NCI-H460 (cell line): ENCODE results near the gene VSTM2B. TPM values are rescaled to one million over a fixed set of nuclear protein-coding genes. Genes with fewer than 3 reads are reported as not detected.

Experiments used
- DNase-seq: peaks from one replicate; pipeline ENCODE4 v3.0.0-alpha.2; 2016; ENCODE audit warnings: low read depth; ENCODE audit errors: extremely low read depth
- total RNA-seq: library from RNA; depleted of rRNA; stranded (reverse); fragments of >200 nt; shearing (Covaris generic); gene quantifications from 2 replicates; pipeline ENCODE4 v1.2.3, GENCODE V29; 2014

The VSTM2B gene
- total RNA-seq, 1 experiment from 2014 or later, result not detected

DNA sequence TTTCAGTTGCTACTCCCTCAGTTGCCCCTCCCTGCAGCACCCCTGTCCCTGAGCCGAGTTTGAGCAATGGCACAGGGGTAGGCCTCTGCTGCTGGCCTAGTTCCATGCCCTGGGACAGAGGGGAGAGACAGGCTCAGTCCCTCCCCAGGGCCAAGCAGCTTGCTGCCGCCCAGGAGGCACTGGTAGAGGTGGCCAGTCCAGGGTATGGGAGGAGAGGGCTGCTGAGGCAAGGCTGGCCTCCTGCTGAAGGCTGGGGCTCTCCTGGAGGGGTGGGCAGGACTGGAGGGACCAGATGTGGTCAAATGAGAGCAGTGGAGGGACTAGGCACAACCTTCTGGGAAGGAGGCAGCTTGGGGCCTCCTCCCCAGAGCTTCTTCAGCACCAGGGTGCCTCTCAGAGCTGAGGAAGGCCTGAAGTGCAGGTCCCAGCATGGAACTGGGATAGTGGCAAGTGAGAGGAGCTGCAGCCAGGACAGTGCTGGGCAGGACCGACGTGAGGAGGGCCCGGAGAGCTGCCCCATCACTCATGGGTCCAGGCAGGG lies 29.8 kb upstream of the VSTM2B start:
- DNase-seq, result no peak

DNA sequence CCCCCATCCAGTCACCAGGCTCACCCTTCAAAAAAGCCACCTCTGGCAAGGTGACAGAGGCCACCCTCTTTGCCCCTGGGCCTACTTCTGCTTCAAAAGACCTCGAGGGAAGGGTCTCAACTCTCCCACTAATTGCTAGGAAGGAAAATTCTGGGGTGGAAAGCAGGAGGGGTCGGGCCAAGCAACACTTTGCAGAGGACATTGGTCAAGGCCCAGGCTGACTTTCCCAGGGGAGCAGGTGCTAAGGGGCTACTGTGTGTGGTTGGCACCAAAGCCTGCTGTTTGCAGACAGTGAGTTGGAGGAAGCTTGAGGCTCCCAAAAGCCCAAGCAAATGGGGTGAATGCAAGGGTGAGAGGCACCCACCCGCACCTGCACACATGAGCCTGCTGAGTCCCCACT lies 28.6 kb upstream of the VSTM2B start:
- no peak for DNase-seq

- no peak for DNase-seq
These were observed 27.9 kb upstream of the VSTM2B start for GRCh38 chr19:29497686-29498436.

DNA sequence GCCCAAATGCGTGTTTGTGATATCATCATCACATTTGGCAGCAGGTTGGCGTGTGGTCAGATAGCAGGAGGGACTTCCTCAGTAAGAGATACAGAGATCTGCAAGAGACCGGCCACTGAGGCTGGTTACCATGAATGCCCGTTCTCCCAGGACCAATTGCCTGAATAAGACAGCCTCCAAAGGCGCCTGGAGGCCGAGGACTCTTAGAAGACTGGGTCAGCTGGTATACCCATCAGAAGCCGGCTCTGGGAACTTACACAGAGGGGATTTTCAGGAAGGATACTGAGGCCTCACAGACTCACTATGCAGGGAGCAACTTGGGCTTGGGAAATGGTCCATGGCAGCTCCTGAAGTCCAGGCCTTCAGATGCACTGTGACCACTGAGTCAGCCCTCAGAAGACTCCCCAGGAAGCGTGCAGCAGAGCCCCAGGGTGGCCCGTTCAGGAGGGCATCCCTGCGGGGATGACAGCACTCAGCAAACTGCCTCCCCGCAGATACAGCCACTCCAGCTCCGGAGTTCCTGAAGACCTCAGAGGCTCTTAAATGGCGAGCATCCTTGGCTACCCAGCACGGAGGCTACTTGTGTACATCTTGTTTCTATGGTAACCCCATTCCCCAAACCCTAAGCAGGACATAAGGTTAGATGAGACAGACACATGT lies 26.4 kb upstream of the VSTM2B start:
- DNase-seq, result no peak

DNA sequence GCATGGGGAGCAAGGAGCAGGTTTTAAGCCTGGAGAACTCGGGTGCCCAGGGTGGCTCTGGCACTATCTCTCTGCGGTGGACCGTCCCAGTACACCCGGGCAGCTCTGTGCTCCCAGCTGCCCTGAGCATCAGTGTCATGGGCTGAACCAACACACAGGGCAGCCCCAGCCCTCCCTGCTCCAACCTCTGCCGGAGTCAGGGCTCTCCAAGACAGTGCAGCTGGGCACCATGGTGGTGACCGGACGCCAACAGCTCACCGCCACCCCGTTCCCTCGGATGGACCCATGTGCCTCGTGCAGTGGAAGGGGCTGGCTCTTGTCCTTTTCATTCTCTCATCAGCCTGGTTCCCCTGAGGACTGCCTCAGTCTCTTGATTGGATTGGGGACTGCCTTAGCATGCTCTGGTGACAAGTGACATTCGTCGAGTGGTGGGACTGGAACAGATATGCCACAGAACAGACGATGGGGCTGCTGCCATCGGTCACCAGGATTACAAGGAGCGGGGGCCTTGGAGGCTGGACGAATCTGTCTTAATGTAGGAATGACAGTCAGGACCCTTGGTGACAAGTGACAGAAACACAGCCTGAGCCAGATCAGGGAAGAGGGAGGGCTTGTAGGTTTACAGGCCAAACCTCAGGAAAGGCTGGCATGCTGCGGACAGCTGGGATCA lies 25.7 kb upstream of the VSTM2B start:
- no peak for DNase-seq

- DNase-seq, result no peak
These were observed 23.8 kb upstream of the VSTM2B start for GRCh38 chr19:29501816-29502580.

DNA sequence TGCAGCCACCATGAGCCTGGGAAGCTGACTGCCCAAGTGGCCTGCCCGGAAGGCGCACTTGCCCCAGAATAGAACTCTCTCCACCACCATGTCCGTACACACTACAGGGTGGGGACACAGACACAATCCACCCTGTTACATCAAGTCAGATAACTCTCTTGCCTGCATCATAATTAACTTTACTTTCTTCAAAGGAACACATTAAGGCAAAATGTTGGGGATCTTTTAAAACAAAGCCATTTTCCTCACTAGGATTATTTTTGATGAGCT lies 23.3 kb upstream of the VSTM2B start:
- DNase-seq, result no peak

GRCh38 chr19:29503140-29503758 lies 22.5 kb upstream of the VSTM2B start:
- DNase-seq, result no peak

GRCh38 chr19:29503785-29504184 lies 22.0 kb upstream of the VSTM2B start:
- DNase-seq, result no peak

DNA sequence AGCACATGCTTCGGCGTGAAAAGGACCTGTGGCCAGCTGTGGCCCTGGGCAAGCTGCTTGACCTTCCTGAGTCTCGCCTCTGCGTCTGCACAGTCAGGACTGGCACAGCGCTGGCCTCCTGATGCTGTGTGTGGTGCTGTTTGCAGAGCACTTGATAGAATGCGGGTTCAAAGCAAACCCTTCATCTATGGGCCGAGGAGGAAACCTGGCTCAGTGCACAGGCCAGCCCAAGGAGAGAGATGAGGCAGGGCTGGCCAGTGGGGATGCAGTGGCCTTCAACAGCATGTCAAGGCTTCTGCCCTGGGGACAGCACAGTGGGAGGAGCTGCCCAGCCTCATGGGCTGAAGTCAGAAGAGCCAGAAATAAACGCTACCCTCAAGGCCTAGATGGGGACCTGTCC lies 21.3 kb upstream of the VSTM2B start:
- DNase-seq, result no peak

DNA sequence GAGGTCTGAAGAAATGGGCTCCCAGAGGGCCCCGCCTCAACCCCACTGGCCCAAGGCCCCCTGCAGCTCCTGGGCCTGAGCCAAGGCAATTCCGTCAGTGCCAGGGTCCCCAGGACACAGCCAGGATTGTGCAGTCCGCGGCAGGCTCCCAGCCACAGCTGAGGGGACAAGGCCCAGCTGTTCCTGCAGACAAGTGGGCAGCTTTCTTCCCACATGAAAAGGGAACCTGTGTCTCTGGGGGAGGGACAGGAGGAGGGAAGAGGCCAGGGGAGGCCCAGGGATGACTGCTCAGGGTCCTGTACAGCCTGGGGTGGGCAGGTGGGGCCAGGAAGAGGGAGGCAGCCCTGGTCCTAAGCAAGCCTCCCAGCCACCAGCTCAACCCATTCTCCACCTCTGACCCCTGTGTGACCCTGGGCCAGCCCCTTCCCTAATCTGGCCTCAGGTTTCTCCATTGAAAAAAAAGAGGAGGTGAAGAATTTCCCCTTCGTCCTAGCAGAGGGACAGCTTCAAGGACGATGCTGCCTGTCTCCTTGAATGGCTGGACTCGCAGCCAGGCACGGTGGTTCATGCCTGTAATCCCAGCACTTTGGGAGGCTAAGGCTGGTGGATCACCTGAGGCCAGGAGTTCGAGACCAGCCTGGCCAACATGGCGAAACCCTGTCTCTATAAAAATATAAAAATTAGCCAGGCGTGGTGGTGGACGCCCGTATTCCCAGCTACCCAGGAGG lies 20.5 kb upstream of the VSTM2B start:
- no peak for DNase-seq

- DNase-seq, result no peak
These were observed 19.2 kb upstream of the VSTM2B start for GRCh38 chr19:29506619-29506911.

GRCh38 chr19:29507081-29507860 lies 18.5 kb upstream of the VSTM2B start:
- no peak for DNase-seq

GRCh38 chr19:29508181-29508580 lies 17.6 kb upstream of the VSTM2B start:
- DNase-seq, result no peak

- DNase-seq, result no peak
These were observed 16.3 kb upstream of the VSTM2B start for GRCh38 chr19:29509456-29509855.

- DNase-seq, result no peak
These were observed 15.0 kb upstream of the VSTM2B start for GRCh38 chr19:29510701-29511265.

DNA sequence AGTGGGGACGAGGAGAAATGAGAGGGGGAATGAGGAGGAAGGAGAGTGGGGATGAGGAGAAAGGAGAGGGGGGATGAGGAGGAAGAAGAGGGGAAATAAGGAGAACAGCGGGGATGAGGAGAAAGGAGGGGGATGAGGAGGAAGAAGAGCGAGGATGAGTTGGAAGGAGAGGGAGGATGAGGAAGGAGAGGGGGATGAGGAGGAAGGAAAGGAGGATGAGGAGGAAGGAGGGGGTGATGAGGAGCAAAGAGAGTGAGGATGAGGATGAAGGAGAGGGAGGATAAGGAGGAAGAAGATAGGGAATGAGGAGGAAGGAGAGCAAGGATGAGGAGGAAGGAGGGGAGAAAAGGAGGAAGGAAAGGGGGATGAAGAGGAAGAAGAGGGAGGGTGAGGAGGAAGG lies 14.0 kb upstream of the VSTM2B start:
- DNase-seq, result no peak

GRCh38 chr19:29512748-29513147 lies 13.0 kb upstream of the VSTM2B start:
- DNase-seq, result no peak
